Activated naive CD4-positive, alpha-beta T cell treated with anti-CD3 and anti-CD28 coated beads for 36 hours (primary cell): ENCODE results near the gene COL4A2. TPM values are rescaled to one million over a fixed set of nuclear protein-coding genes. Genes with fewer than 3 reads are reported as not detected.
A peak's percentile ranks its signal among the peaks of the same experiment; 100 is the strongest.

Experiments used
- CTCF ChIA-PET: fragments of 350-600 bp; sonication (Branson Sonifier 250); formaldehyde crosslinking; loops from one replicate; lab custom pipeline; 2021; ENCODE audit warnings: antibody characterized with exemption; lab: Charles Lee
- DNase-seq: peaks from one replicate; pipeline ENCODE4 v3.0.0-alpha.2; 2020
- H3K27ac Mint-ChIP-seq: one replicate; pipeline ENCODE4 v1.8.0; 2021; ENCODE audit warnings: mild to moderate bottlenecking, mixed read lengths
- H3K27me3 Mint-ChIP-seq: one replicate; pipeline ENCODE4 v1.8.0; 2021; ENCODE audit warnings: low read depth, mixed read lengths
- H3K36me3 Mint-ChIP-seq: one replicate; pipeline ENCODE4 v1.8.0; 2021; ENCODE audit warnings: low read depth, mixed read lengths
- H3K4me1 Mint-ChIP-seq: one replicate; pipeline ENCODE4 v1.8.0; 2021; ENCODE audit warnings: low read depth, mixed read lengths
- H3K4me3 Mint-ChIP-seq: one replicate; pipeline ENCODE4 v1.8.0; 2021; ENCODE audit warnings: mild to moderate bottlenecking, moderate library complexity, mixed read lengths
- H3K9me3 Mint-ChIP-seq: one replicate; pipeline ENCODE4 v1.8.0; 2021; ENCODE audit warnings: mixed read lengths
- intact Hi-C: fragments of 100-400 bp; cut with micrococcal nuclease; formaldehyde crosslinking; loops from one replicate; pipeline ENCODE4 v1.15.1; 2023
- total RNA-seq, 2 experiments: library from RNA; stranded (reverse); gene quantifications; one replicate each; pipeline ENCODE4 v1.2.3, GENCODE V29; 2021

Gene COL4A2
- total RNA-seq = not detected

GRCh38 chr13:110306960-110307766 is at the start of gene COL4A2, which contains the start of gene COL4A1:
Gene COL4A2, plus strand, starts transcription at chr13:110307284. Its CDS starts 620 bp downstream, at chr13:110307904.
Gene COL4A1, minus strand, starts transcription at chr13:110307157. Its CDS starts 130 bp downstream, at chr13:110307027.
- Mint-ChIP-seq H3K36me3 (no peaks in the 10 kb centered on the region), H3K27ac (no peak within 1 kb of the TSS), H3K4me3 (peak within 1 kb of the TSS; percentile 28), H3K27me3 (peaks cover 68% of the 10 kb centered on the region), H3K4me1 (peaks cover 13% of the 10 kb centered on the region), H3K9me3 (no peaks in the 10 kb centered on the region)
- CTCF ChIA-PET = no interaction called here
- intact Hi-C loops = no loop called here
- DNase-seq = no peak

GRCh38 chr13:110257408-110257807 is 49.7 kb upstream of the COL4A2 start:
- H3K27ac Mint-ChIP-seq = no peak overlapping the region
- intact Hi-C loops = no loop called here

GRCh38 chr13:110258876-110259631 is 48.0 kb upstream of the COL4A2 start:
- H3K4me1 Mint-ChIP-seq = no peaks in the 10 kb centered on the region
- CTCF ChIA-PET = interaction anchor here (0.6 kb wide), 1 partner anchor 322 kb away, joined by 3 read pairs; no protein-coding TSS in a partner anchor
- H3K9me3 Mint-ChIP-seq = peaks cover 3% of the 10 kb centered on the region
- H3K36me3 Mint-ChIP-seq = no peaks in the 10 kb centered on the region
- DNase-seq = no peak
- H3K27ac Mint-ChIP-seq = no peak overlapping the region
- peaks cover 29% of the 10 kb centered on the region for H3K27me3 Mint-ChIP-seq
- intact Hi-C loops = no loop called here
- H3K4me3 Mint-ChIP-seq = no peak overlapping the region

More at GRCh38 chr13:110257408-110257807, 49.7 kb upstream of the COL4A2 start:
- DNase-seq = no peak
- H3K9me3 Mint-ChIP-seq = peaks cover 3% of the 10 kb centered on the region
- CTCF ChIA-PET = no interaction called here
- no peaks in the 10 kb centered on the region for H3K4me1 Mint-ChIP-seq
- H3K27me3 Mint-ChIP-seq = peaks cover 19% of the 10 kb centered on the region
- no peaks in the 10 kb centered on the region for H3K36me3 Mint-ChIP-seq
- H3K4me3 Mint-ChIP-seq = no peak overlapping the region

- no peak overlapping the region for H3K27ac Mint-ChIP-seq
- H3K4me3 Mint-ChIP-seq = no peak overlapping the region
- H3K4me1 Mint-ChIP-seq = no peaks in the 10 kb centered on the region
- intact Hi-C loops = no loop called here
- H3K9me3 Mint-ChIP-seq = peaks cover 3% of the 10 kb centered on the region
- CTCF ChIA-PET = interaction anchor here (0.6 kb wide), 1 partner anchor 322 kb away, joined by 3 read pairs; no protein-coding TSS in a partner anchor
- H3K36me3 Mint-ChIP-seq = no peaks in the 10 kb centered on the region
- H3K27me3 Mint-ChIP-seq = peaks cover 30% of the 10 kb centered on the region
- no peak for DNase-seq
These were observed 47.4 kb upstream of the COL4A2 start for GRCh38 chr13:110259651-110260050.

GRCh38 chr13:110261166-110262081 is 45.7 kb upstream of the COL4A2 start:
- H3K9me3 Mint-ChIP-seq = no peaks in the 10 kb centered on the region
- CTCF ChIA-PET = interaction anchor here (1.2 to 1.7 kb wide), 2 partner anchors 15 to 150 kb away, joined by 3 to 4 read pairs; no protein-coding TSS in a partner anchor
- H3K36me3 Mint-ChIP-seq = no peaks in the 10 kb centered on the region
- no peak for DNase-seq
- no peaks in the 10 kb centered on the region for H3K4me1 Mint-ChIP-seq
- peaks cover 34% of the 10 kb centered on the region for H3K27me3 Mint-ChIP-seq
- intact Hi-C loops = no loop called here
- no peak overlapping the region for H3K27ac Mint-ChIP-seq
- no peak overlapping the region for H3K4me3 Mint-ChIP-seq

- no peaks in the 10 kb centered on the region for H3K9me3 Mint-ChIP-seq
- DNase-seq = no peak
- no peaks in the 10 kb centered on the region for H3K4me1 Mint-ChIP-seq
- intact Hi-C loops = no loop called here
- no peaks in the 10 kb centered on the region for H3K36me3 Mint-ChIP-seq
- CTCF ChIA-PET = interaction anchor here (1.2 to 1.7 kb wide), 2 partner anchors 15 to 150 kb away, joined by 3 to 4 read pairs; no protein-coding TSS in a partner anchor
- H3K27me3 Mint-ChIP-seq = peaks cover 34% of the 10 kb centered on the region
- H3K4me3 Mint-ChIP-seq = no peak overlapping the region
- H3K27ac Mint-ChIP-seq = no peak overlapping the region
These were observed 45.0 kb upstream of the COL4A2 start for GRCh38 chr13:110262082-110262436.

GRCh38 chr13:110262508-110263291 is 44.4 kb upstream of the COL4A2 start:
- Mint-ChIP-seq H3K27me3 (peaks cover 34% of the 10 kb centered on the region), H3K9me3 (no peaks in the 10 kb centered on the region), H3K27ac (no peak overlapping the region), H3K36me3 (no peaks in the 10 kb centered on the region), H3K4me3 (no peak overlapping the region), H3K4me1 (no peaks in the 10 kb centered on the region)
- CTCF ChIA-PET = interaction anchor here (0.6 to 1.7 kb wide), 2 partner anchors 16 to 121 kb away, joined by 3 to 4 read pairs; no protein-coding TSS in a partner anchor
- intact Hi-C loops = no loop called here
- no peak for DNase-seq

- CTCF ChIA-PET = interaction anchor here (0.6 kb wide), 1 partner anchor 121 kb away, joined by 3 read pairs; no protein-coding TSS in a partner anchor
- DNase-seq = no peak
- no peak overlapping the region for H3K27ac Mint-ChIP-seq
- peaks cover 34% of the 10 kb centered on the region for H3K27me3 Mint-ChIP-seq
- H3K4me1 Mint-ChIP-seq = no peaks in the 10 kb centered on the region
- intact Hi-C loops = no loop called here
- no peak overlapping the region for H3K4me3 Mint-ChIP-seq
- H3K36me3 Mint-ChIP-seq = no peaks in the 10 kb centered on the region
- H3K9me3 Mint-ChIP-seq = no peaks in the 10 kb centered on the region
These were observed 43.7 kb upstream of the COL4A2 start for GRCh38 chr13:110263404-110263803.

GRCh38 chr13:110263888-110264287 is 43.2 kb upstream of the COL4A2 start:
- intact Hi-C loops = no loop called here
- H3K4me1 Mint-ChIP-seq = no peaks in the 10 kb centered on the region
- no peaks in the 10 kb centered on the region for H3K36me3 Mint-ChIP-seq
- no peak for DNase-seq
- peaks cover 32% of the 10 kb centered on the region for H3K27me3 Mint-ChIP-seq
- H3K9me3 Mint-ChIP-seq = no peaks in the 10 kb centered on the region
- CTCF ChIA-PET = no interaction called here
- H3K27ac Mint-ChIP-seq = no peak overlapping the region
- no peak overlapping the region for H3K4me3 Mint-ChIP-seq

- peaks cover 28% of the 10 kb centered on the region for H3K27me3 Mint-ChIP-seq
These were observed 42.3 kb upstream of the COL4A2 start for GRCh38 chr13:110264685-110265275.

GRCh38 chr13:110265341-110265681 is 41.8 kb upstream of the COL4A2 start:
- H3K9me3 Mint-ChIP-seq = no peaks in the 10 kb centered on the region
- CTCF ChIA-PET = no interaction called here
- intact Hi-C loops = no loop called here
- H3K4me1 Mint-ChIP-seq = no peaks in the 10 kb centered on the region
- H3K4me3 Mint-ChIP-seq = no peak overlapping the region
- no peaks in the 10 kb centered on the region for H3K36me3 Mint-ChIP-seq
- H3K27me3 Mint-ChIP-seq = peaks cover 25% of the 10 kb centered on the region
- DNase-seq = no peak
- no peak overlapping the region for H3K27ac Mint-ChIP-seq

More at GRCh38 chr13:110264685-110265275, 42.3 kb upstream of the COL4A2 start:
- Mint-ChIP-seq H3K4me1 (no peaks in the 10 kb centered on the region), H3K27ac (no peak overlapping the region), H3K4me3 (no peak overlapping the region), H3K36me3 (no peaks in the 10 kb centered on the region), H3K9me3 (no peaks in the 10 kb centered on the region)
- CTCF ChIA-PET = no interaction called here
- no peak for DNase-seq
- intact Hi-C loops = no loop called here
